AG04449 (cell line): Measurements from ENCODE around the gene ZNF239.
"Not testable (repeated sequence)": the region's sequence is repeated elsewhere in the genome, so short reads cannot be mapped to it uniquely, and the experiment has no call there.

Experiments
- CTCF ChIA-PET: fragments of 350-600 bp; formaldehyde crosslinking; extraction: SDS; loops from one replicate; lab custom pipeline; 2021; ENCODE audit warnings: antibody characterized with exemption; lab: Yijun Ruan, JAX
- POLR2A ChIA-PET: fragments of 400-600, 350-600 bp; formaldehyde crosslinking; extraction: SDS; loops from one replicate; lab custom pipeline; 2020; ENCODE audit warnings: antibody characterized with exemption, inconsistent platforms; lab: Yijun Ruan, JAX
- DNase-seq: peaks from one replicate; pipeline ENCODE4 v3.0.0-alpha.2; 2010; ENCODE audit warnings: low read depth, low spot score
- H3K4me3 ChIP-seq: 2 replicates; pipeline ENCODE4 v1.5.1; 2011; ENCODE audit warnings: low read depth, mild to moderate bottlenecking, control low read depth, low read length
- TF ChIP-seq, protein P1 (sequence below): IDR thresholded peaks from one replicate; pipeline ENCODE4 v1.5.1; 2011; ENCODE audit warnings: mild to moderate bottlenecking, moderate library complexity, low read length, control low read depth, inconsistent platforms; ENCODE audit not compliant: insufficient read depth; ENCODE audit errors: missing control alignments

Gene ZNF239

DNA sequence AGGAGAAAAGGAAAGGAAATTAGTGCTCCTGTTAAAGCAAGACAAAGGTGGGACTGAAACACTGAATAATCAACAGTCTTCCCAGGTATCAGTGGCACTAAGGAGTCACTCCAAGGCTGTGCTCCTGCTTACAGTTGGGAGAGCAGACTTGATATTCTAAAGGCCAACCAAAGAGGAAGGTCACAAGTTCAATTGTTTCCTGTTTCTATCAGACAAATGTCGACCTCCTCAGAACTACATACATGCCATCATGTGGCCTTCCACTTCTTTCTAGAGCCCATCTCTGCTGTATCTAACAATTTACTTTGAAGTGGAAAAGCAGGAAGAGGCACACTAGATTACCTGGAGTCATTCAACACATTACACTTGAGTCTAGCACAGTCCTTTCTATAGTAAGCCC, 3.4 kb downstream of the ZNF239 start:
- TF ChIP-seq, protein P1, sequence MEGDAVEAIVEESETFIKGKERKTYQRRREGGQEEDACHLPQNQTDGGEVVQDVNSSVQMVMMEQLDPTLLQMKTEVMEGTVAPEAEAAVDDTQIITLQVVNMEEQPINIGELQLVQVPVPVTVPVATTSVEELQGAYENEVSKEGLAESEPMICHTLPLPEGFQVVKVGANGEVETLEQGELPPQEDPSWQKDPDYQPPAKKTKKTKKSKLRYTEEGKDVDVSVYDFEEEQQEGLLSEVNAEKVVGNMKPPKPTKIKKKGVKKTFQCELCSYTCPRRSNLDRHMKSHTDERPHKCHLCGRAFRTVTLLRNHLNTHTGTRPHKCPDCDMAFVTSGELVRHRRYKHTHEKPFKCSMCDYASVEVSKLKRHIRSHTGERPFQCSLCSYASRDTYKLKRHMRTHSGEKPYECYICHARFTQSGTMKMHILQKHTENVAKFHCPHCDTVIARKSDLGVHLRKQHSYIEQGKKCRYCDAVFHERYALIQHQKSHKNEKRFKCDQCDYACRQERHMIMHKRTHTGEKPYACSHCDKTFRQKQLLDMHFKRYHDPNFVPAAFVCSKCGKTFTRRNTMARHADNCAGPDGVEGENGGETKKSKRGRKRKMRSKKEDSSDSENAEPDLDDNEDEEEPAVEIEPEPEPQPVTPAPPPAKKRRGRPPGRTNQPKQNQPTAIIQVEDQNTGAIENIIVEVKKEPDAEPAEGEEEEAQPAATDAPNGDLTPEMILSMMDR, result no peak
- POLR2A ChIA-PET, result no interaction called here
- no peak overlapping the region for H3K4me3 ChIP-seq
- DNase-seq, result no peak
- CTCF ChIA-PET, result no interaction called here

DNA sequence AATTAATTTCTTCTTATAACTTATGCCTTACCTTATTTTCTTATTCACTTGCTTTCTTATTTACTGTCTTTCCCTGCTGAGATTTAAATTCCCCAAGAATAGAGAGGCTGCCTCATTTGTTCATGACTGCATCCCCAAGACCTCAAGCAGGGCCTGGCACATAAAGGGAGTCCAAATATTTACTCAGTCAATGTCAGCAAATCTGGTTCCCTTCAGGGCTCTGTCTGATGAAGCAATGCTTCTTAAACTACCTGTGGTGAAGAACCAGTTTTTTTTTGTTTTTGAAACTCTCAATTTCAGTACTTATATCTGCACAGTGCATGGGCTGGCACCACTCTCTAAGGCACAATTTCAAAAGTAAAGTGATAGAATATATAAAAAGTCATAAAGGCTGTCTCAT, 4.7 kb downstream of the ZNF239 start:
- TF ChIP-seq, protein P1, result no peak
- no peak for DNase-seq
- POLR2A ChIA-PET, result no interaction called here
- no peak overlapping the region for H3K4me3 ChIP-seq
- CTCF ChIA-PET, result no interaction called here

DNA sequence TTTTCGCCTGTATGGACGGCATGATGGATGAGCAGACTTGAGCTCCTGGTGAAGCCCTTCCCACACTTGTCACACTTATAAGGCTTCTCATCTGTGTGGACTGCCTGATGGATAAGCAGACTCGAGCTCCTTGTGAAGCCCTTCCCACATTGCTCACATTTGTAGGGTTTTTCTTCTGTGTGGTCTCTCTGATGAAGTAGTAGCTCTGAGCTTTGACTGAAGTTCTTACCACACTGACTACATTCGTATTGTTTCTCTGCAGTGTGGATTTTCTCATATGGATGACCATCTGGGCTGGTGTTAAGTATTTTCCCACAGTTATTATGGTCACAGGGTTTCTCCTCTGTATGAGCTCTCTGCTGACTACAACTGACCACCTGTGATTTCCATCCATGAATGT, 17.2 kb downstream of the ZNF239 start:
- H3K4me3 ChIP-seq, result no peak overlapping the region
- ChIA-PET POLR2A (no interaction called here), CTCF (no interaction called here)
- no peak for DNase-seq
- TF ChIP-seq, protein P1, result no peak

DNA sequence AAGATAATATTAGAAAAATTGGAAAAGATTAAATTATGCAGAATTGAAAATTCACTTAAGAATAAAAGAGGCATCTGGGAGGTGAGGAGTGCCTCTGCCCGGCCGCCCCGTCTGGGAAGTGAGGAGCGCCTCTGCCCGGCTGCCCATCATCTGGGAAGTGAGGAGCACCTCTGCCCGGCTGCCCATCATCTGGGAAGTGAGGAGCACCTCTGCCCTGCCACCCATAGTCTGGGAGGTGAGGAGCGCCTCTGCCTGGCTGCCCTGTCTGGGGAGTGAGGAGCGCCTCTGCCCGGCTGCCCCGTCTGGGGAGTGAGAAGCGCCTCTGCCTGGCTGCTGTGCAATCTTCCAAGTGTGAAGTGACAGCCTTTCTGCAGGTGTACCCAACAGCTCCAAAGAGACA, 30.7 kb downstream of the ZNF239 start:
- H3K4me3 ChIP-seq, CTCF ChIA-PET, DNase-seq: not testable (repeated sequence)
- POLR2A ChIA-PET, result interaction anchor here (0.6 kb wide), 1 partner anchor 190 kb away, joined by 5 read pairs; no protein-coding TSS in a partner anchor

DNA sequence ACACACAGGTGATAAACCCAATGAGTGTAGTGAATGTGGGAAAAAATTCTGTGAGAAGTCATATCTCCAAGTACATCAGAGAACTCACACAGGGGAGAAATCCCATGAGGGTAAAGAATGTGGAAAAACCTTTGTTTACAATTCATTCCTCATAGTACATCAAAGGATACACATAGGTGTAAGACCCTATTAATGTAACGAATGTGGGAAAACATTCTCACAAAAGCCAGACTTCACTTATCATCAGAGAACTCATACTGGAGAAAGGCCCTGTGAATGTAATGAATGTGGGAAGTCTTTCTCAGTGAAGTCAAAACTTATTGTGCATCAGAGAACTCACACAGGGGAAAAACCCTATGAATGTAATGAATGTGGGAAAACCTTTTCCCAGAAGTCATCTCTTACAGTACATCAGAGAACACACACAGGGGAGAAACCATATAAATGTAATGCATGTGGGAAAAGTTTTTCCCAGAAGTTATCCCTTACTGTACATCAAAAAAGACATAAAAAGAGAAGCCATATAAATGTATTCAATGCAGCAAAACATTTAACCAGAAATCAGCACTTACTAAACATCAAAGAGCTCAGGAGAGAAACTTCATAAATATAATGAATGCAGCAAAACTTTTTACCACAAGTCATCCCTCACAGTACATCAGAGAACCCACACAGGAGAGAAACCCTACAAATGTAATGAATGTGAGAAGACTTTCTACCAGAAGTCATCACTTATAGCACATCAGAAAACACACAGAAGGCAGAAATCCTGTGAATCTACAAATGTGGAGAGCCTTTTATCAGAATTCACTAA, 49.8 kb downstream of the ZNF239 start:
- no peak overlapping the region for H3K4me3 ChIP-seq
- CTCF ChIA-PET, result no interaction called here
- TF ChIP-seq, protein P1, result no peak
- DNase-seq, result no peak
- POLR2A ChIA-PET, result no interaction called here
